Memory B cell (primary cell): ENCODE results near the gene USB1.

Experiments
- ATAC-seq: fragments of 150-1000 bp; cut with Tn5 transposase; 2 replicates; pipeline ENCODE4 v1.10.0; 2021; ENCODE audit warnings: low read depth, mild to moderate bottlenecking, moderate library complexity
- DNase-seq, 2 donors: peaks; one replicate each; pipeline ENCODE4 v3.0.0; 2022; ENCODE audit warnings: low spot score in 2 of 2
- H3K27ac Mint-ChIP-seq: one replicate; pipeline ENCODE4 v1.8.0; 2022; ENCODE audit warnings: mild to moderate bottlenecking, moderate library complexity, mixed read lengths
- H3K27me3 Mint-ChIP-seq: one replicate; pipeline ENCODE4 v1.8.0; 2022; ENCODE audit warnings: mixed read lengths
- H3K36me3 Mint-ChIP-seq: one replicate; pipeline ENCODE4 v1.8.0; 2022; ENCODE audit warnings: mild to moderate bottlenecking, mixed read lengths
- H3K4me1 Mint-ChIP-seq: one replicate; pipeline ENCODE4 v1.8.0; 2022; ENCODE audit warnings: mixed read lengths
- H3K4me3 Mint-ChIP-seq: one replicate; pipeline ENCODE4 v1.8.0; 2022; ENCODE audit warnings: mild to moderate bottlenecking, moderate library complexity, mixed read lengths
- H3K9me3 Mint-ChIP-seq: one replicate; pipeline ENCODE4 v1.8.0; 2022; ENCODE audit warnings: mixed read lengths

Gene USB1

DNA sequence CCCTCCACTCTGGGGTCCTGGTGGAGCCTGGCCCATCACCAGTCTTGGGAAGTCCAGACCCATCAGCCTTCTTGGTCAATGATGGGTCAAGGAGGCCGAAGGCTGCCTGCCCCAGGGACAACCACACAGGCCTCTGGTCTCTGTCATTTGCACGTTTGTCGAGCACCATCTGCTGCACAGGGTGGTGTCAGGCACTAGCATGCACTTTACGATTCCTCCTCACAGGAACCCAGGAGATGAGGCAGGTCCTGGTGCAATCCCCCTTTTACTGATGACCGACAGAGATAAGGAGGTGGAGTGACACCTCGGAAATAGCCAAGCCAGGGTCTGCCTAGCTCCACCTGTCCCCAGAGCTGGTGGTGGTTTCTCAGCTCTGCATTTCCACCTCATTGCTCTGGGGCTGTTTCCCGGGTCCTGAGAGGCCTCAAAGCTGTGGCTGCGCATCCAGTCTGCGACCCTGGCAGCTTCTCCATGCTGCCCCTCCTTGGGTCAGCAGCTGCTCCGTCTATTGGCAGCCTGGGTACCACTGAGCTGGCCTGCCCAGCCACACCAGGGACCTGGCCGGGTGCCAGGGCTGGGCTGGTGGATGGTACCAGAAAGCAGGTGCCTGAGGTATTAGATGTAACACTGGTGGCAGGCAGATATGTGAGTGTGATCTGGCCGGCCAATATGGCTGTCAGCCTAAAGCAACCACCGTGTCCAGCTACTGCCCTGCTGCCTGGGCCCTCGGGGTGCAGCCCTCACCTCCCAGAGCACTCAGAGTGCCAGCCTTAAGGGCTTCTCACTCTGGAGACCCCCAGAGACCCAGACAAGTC is 34.4 kb downstream of the USB1 start:
- ATAC-seq (no peak), DNase-seq (no peak)
- no peaks in the 10 kb centered on the region for H3K4me1 Mint-ChIP-seq
- no peaks in the 10 kb centered on the region for H3K36me3 Mint-ChIP-seq
- no peak overlapping the region for H3K27ac Mint-ChIP-seq
- no peaks in the 10 kb centered on the region for H3K9me3 Mint-ChIP-seq
- no peak overlapping the region for H3K4me3 Mint-ChIP-seq
- peaks cover 4% of the 10 kb centered on the region for H3K27me3 Mint-ChIP-seq

DNA sequence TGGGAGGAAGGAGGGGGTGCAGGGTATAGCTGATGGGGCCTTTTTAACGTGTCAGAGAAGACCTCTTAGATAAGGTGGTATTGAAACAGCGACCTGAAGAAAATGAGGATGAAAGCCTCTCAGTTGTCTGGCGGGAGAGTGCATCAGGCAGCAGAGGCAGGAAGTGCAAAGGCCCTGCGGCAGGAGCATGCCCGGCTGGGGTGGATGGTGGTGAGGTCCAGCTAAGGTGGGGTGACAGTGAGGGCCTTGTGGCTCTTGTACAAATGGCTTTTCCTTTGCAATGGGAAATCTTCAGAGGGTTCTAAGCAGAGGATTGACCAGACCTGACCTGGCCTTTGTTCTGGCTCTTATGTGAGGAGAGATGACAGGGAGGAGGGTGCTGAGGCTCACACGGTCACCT is 35.7 kb downstream of the USB1 start:
- H3K9me3 Mint-ChIP-seq = no peaks in the 10 kb centered on the region
- DNase-seq (no peak), ATAC-seq (no peak)
- H3K36me3 Mint-ChIP-seq = no peaks in the 10 kb centered on the region
- peaks cover 4% of the 10 kb centered on the region for H3K27me3 Mint-ChIP-seq
- H3K4me1 Mint-ChIP-seq = no peaks in the 10 kb centered on the region
- no peak overlapping the region for H3K27ac Mint-ChIP-seq
- H3K4me3 Mint-ChIP-seq = no peak overlapping the region

DNA sequence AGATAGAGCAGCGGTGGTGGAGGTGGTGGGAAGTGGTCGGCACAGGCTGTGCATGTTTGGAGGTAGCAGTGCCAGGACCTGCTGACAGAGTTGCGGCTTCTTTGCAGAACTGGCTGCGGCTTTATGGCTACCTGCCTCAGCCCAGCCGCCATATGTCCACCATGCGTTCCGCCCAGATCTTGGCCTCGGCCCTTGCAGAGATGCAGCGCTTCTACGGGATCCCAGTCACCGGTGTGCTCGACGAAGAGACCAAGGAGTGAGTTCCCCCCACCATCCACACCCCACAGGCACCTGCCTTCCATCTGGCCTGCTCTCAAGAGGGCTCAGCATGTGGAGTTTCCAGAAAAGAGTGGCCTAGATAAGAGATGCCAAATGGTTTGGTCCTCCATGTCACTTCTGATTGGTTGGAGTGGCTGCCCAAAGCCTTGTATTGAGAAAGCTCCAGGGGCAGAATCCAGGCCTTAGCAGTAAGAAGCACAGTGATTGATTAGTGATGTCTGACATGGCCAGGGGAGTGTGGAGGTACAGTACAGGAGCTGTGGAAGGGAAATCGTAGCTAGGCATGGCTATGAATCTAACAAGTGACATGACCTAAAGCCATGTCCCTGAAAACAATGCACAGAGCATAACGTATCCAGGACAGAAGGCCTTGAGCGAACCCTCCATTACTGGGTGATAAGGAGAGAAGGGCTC is 36.3 kb downstream of the USB1 start:
- no peaks in the 10 kb centered on the region for H3K36me3 Mint-ChIP-seq
- no peak overlapping the region for H3K4me3 Mint-ChIP-seq
- H3K9me3 Mint-ChIP-seq = no peaks in the 10 kb centered on the region
- no peaks in the 10 kb centered on the region for H3K4me1 Mint-ChIP-seq
- peaks cover 4% of the 10 kb centered on the region for H3K27me3 Mint-ChIP-seq
- ATAC-seq = no peak
- DNase-seq = no peak
- no peak overlapping the region for H3K27ac Mint-ChIP-seq

DNA sequence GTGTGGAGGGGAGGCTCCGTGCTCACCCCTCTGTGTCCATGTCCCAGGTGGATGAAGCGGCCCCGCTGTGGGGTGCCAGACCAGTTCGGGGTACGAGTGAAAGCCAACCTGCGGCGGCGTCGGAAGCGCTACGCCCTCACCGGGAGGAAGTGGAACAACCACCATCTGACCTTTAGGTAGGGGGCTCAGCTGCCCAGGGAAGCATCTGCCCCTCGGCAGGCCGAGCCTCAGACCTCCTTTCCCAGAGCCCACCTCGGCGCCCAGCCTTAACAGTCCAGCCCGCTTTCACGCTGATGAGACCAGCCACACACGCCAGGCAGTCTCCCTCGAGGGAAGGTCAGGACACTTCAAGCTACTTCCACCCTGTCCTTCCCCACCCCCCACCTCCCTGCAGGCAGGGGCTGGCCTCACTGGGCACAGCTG is 37.0 kb downstream of the USB1 start:
- H3K4me1 Mint-ChIP-seq = no peaks in the 10 kb centered on the region
- no peak for ATAC-seq

DNA sequence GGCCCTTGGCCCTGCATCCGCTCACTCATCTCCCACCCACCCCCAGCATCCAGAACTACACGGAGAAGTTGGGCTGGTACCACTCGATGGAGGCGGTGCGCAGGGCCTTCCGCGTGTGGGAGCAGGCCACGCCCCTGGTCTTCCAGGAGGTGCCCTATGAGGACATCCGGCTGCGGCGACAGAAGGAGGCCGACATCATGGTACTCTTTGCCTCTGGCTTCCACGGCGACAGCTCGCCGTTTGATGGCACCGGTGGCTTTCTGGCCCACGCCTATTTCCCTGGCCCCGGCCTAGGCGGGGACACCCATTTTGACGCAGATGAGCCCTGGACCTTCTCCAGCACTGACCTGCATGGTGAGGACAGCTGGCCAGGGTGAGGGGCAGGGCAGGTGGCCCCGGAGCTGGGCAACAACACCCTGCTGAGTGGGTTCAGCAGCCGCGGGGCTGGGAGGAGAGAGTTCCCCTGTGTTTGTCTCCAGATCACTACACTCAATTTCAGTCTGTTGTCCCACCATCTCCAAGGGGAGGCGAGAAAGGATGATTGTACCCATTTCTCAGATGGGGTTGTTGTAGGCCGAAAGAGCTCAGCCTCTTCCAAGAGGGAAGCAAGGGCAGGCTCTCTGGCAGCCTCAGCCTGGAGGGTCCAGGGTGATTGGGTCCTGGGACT is 38.8 kb downstream of the USB1 start:
- DNase-seq = no peak
- Mint-ChIP-seq H3K9me3 (no peaks in the 10 kb centered on the region), H3K27me3 (no peaks in the 10 kb centered on the region), H3K27ac (no peak overlapping the region), H3K4me3 (no peak overlapping the region), H3K4me1 (no peaks in the 10 kb centered on the region), H3K36me3 (no peaks in the 10 kb centered on the region)
- ATAC-seq = no peak

More for the DNA sequence above, 37.0 kb downstream of the USB1 start:
- Mint-ChIP-seq H3K36me3 (no peaks in the 10 kb centered on the region), H3K4me3 (no peak overlapping the region), H3K27me3 (peaks cover 3% of the 10 kb centered on the region), H3K9me3 (no peaks in the 10 kb centered on the region), H3K27ac (no peak overlapping the region)
- DNase-seq = no peak

DNA sequence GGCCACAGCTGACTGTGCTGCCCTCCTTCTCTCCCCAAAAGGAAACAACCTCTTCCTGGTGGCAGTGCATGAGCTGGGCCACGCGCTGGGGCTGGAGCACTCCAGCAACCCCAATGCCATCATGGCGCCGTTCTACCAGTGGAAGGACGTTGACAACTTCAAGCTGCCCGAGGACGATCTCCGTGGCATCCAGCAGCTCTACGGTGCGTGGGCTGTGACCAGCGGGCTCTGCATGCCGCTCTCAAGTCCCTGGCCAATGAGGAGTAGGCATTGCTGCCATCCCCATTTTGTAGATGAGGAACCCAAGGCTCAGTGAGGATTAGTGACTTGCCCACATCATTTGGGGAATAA is 39.3 kb downstream of the USB1 start:
- Mint-ChIP-seq H3K27ac (no peak overlapping the region), H3K4me1 (no peaks in the 10 kb centered on the region), H3K4me3 (no peak overlapping the region), H3K9me3 (no peaks in the 10 kb centered on the region), H3K36me3 (no peaks in the 10 kb centered on the region), H3K27me3 (no peaks in the 10 kb centered on the region)
- ATAC-seq = no peak
- no peak for DNase-seq

DNA sequence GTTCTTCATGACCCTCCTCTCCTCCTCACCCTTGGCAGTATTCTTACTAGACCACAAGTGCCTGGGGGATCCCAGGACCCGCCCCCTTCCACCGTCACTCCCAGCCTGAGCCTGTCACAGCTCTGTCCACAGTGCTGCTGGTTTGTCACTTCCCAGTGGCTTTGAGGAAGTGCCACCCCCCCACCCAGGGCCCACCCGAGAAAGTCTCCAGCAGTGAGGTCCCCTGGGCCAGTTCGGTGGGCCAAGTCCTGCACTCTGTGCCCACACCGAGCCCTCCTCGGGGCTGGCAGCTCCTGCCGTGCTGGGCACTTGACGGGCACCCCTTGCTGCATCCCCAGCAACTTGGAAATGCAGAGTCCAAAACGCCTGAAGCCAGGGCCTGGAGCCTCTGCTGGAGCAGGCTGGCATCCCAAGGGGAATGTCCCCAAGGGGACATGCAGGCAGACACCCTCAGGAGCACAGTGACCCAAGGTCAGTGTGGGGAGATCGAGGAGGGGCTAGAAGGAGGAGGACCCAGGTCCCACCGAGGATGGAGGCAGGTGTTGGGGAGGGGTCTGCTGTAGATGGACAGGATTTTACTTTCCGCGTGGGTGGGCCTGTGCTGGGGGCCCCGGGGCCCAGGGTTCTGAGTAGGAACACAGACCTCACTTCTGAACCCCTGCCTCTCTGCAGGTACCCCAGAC is 39.9 kb downstream of the USB1 start:
- ATAC-seq = no peak
- Mint-ChIP-seq H3K27me3 (no peaks in the 10 kb centered on the region), H3K27ac (peak overlapping the region; percentile 80), H3K4me1 (no peaks in the 10 kb centered on the region), H3K9me3 (no peaks in the 10 kb centered on the region), H3K36me3 (no peaks in the 10 kb centered on the region), H3K4me3 (no peak overlapping the region)
- no peak for DNase-seq

DNA sequence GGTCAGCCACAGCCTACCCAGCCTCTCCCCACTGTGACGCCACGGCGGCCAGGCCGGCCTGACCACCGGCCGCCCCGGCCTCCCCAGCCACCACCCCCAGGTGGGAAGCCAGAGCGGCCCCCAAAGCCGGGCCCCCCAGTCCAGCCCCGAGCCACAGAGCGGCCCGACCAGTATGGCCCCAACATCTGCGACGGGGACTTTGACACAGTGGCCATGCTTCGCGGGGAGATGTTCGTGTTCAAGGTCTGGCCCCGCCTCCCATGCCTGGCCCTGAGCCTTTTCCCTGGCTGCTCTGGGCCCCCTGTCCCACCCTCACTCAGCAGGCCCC is 40.4 kb downstream of the USB1 start:
- Mint-ChIP-seq H3K4me1 (no peaks in the 10 kb centered on the region), H3K36me3 (no peaks in the 10 kb centered on the region), H3K27me3 (no peaks in the 10 kb centered on the region), H3K9me3 (no peaks in the 10 kb centered on the region), H3K4me3 (no peak overlapping the region), H3K27ac (peak overlapping the region; percentile 80)
- DNase-seq (no peak), ATAC-seq (no peak)

DNA sequence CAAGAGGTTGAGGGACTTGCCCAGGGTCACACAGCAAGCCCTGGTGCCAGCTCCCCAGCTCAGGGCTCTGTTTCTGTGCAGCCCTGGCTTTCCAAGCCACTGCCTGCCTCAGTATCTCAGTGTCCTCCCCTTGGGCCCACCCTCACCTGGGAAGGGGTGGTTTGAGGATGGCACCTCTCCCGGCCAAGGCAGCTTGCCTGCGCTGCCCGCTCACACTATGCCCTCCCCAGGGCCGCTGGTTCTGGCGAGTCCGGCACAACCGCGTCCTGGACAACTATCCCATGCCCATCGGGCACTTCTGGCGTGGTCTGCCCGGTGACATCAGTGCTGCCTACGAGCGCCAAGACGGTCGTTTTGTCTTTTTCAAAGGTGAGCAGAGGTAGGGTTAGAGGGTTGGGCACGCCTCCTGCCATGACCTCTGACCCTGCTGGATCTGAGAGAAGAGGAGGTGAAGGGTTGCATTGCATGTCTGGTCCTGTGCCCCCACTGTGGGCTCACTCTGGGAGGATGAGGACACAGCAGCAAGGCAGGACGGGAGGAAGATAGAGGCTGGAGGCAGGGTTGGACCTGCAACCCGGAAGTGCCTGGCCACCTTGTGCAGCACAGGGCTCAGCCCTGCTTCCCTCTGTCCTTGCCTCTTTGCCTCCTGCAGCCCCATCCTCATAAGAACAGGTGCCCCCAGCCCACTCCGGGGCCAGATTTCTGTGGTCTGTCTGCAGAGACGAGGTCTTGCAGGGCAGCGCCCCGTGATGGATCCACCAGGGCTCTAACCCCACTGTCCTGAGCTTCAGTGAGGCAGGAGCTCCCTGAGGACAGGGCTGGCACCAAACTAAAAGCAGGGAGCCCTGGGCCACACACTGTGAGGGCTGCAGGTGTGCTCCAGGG is 41.0 kb downstream of the USB1 start:
- H3K27ac Mint-ChIP-seq = no peak overlapping the region
- H3K4me3 Mint-ChIP-seq = no peak overlapping the region
- no peaks in the 10 kb centered on the region for H3K27me3 Mint-ChIP-seq
- no peaks in the 10 kb centered on the region for H3K36me3 Mint-ChIP-seq
- no peaks in the 10 kb centered on the region for H3K4me1 Mint-ChIP-seq
- DNase-seq = no peak
- no peak for ATAC-seq
- no peaks in the 10 kb centered on the region for H3K9me3 Mint-ChIP-seq

DNA sequence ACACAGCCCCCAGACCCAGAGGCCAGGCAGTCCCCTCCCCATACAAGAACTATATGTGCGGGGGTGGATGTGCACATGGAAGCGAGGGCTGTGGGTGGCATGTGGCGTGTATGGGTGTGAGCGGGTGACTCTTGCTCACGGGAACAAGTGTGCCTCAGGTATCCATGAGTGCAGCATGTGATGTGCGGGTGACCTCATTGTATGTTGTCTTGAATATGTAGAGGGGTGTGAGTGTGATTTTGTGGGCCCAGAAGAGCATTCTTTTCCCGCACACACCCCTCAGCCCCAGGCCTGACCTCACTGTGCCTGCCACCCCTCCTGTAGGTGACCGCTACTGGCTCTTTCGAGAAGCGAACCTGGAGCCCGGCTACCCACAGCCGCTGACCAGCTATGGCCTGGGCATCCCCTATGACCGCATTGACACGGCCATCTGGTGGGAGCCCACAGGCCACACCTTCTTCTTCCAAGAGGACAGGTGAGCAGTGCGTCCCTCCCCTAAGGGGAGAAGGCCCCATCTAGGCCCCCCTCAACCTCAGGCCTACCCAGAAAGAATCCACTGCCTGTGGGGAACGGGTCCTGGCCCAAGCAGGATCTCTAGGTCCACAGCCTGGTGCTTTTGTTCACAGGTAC is 41.8 kb downstream of the USB1 start:
- Mint-ChIP-seq H3K4me3 (no peak overlapping the region), H3K27me3 (no peaks in the 10 kb centered on the region), H3K4me1 (no peaks in the 10 kb centered on the region), H3K27ac (no peak overlapping the region), H3K36me3 (no peaks in the 10 kb centered on the region), H3K9me3 (no peaks in the 10 kb centered on the region)
- no peak for ATAC-seq
- no peak for DNase-seq

DNA sequence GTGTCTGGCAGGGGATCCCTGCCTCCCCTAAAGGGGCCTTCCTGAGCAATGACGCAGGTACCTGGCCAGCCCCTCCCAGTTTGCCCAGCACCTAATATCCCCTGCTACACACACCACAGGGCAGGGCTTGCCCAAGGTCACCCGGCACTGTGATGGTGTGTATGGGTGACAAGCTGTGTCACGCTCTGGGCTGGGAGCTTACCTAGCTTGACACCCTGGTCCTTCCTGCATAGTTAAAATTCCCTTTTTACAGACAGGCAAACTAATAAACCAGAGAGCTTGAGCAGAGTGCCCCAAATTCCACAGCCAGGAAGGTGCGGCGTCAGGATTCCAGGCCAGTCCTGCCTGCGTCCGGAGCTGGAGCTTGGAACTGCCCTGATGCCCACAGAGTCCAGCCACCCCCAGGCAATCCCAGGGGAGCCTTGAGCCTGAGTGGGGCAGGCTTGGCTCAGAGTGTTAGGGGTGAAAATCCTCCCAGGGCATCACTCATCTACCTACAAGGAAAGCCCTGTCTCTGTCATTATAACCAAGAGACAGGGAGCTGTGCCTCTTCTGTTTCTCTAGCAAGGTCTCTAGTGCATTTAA is 42.5 kb downstream of the USB1 start:
- Mint-ChIP-seq H3K27ac (no peak overlapping the region), H3K9me3 (no peaks in the 10 kb centered on the region), H3K27me3 (no peaks in the 10 kb centered on the region), H3K36me3 (no peaks in the 10 kb centered on the region), H3K4me1 (no peaks in the 10 kb centered on the region), H3K4me3 (no peak overlapping the region)
- no peak for ATAC-seq
- no peak for DNase-seq

DNA sequence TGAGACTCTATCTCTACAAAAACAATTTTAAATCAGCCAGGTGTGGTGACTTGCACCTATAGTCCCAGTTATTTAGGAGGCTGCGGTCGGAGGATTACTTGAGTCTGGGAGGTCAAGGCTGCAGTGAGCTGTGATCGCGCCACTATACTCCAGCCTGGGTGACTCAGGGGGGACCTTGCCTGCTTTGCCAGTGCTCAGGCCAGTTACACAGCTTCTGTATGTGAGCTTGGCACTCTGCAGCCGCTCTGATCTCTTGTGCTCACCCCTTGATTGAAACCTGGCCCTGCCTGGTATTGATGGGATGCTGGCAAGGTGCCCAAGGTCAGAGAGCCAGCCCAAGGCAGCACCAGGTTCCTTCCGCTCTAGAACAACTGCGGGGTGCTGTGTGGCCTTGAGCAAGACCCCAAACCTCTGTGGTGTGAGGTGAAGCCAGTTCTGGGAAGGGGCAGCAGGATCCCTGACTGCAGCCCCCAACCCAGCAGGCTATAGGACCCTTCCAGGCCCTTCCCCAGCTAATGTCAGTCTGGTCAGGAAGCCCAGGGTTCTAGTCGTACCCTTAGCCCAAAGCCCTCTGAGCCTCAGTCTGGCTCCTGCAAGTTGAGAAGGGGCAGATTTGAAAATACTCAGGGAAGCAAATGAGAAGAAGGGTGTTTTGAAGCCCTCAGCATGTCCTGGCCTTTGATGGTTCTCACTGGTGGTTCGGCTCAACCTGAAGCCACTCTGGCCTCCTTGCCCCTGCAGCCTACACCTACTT is 43.2 kb downstream of the USB1 start:
- H3K9me3 Mint-ChIP-seq = no peaks in the 10 kb centered on the region
- H3K27me3 Mint-ChIP-seq = peaks cover 1% of the 10 kb centered on the region

More for the DNA sequence above, 43.2 kb downstream of the USB1 start:
- ATAC-seq = no peak
- Mint-ChIP-seq H3K27ac (no peak overlapping the region), H3K4me1 (no peaks in the 10 kb centered on the region), H3K36me3 (no peaks in the 10 kb centered on the region), H3K4me3 (no peak overlapping the region)
- no peak for DNase-seq
